ENCODE measurements around the gene SRRM1. TPM values are rescaled to one million over a fixed set of nuclear protein-coding genes. Genes with fewer than 3 reads are reported as not detected.

SRRM1 gene
- total and polyA plus RNA-seq, 2 of the 8 experiments (the other 6 are each of a cell fraction or from before 2014, with no cell fraction given): 77.1 to 255 TPM

DNA sequence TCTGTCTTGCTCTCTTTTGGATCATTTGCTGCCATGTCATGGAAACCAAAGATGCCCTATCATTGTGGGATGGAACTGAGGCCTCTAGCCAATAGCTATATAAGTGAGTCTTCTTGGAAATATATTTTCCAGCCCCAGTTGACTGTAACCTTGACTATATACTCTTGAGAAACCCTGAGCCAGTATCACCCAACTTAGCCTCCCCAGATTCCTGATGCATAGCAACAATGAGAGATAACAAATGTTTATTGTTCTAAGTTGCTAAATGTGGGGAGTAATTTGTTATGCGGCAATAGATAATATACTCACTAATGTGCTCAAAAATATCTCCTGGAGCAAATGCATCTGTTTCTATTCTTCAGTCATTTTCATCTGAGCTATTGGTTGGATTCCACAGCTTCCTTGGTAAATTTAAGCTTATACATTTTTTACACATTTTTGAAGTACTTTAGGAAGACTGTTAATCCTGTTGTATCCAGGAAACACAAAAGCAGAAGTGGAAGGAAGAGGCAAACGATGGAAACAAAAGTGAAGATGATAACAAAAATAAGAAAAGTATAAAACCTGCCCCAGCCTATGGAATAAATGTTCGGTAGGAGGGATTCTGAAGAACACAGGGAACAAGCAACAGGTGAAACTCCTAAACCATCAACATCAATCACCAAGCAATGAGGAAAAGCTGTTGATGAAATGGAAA is 6.3 kb upstream of the SRRM1 start (continued):
- TF ChIP-seq, protein P1, sequence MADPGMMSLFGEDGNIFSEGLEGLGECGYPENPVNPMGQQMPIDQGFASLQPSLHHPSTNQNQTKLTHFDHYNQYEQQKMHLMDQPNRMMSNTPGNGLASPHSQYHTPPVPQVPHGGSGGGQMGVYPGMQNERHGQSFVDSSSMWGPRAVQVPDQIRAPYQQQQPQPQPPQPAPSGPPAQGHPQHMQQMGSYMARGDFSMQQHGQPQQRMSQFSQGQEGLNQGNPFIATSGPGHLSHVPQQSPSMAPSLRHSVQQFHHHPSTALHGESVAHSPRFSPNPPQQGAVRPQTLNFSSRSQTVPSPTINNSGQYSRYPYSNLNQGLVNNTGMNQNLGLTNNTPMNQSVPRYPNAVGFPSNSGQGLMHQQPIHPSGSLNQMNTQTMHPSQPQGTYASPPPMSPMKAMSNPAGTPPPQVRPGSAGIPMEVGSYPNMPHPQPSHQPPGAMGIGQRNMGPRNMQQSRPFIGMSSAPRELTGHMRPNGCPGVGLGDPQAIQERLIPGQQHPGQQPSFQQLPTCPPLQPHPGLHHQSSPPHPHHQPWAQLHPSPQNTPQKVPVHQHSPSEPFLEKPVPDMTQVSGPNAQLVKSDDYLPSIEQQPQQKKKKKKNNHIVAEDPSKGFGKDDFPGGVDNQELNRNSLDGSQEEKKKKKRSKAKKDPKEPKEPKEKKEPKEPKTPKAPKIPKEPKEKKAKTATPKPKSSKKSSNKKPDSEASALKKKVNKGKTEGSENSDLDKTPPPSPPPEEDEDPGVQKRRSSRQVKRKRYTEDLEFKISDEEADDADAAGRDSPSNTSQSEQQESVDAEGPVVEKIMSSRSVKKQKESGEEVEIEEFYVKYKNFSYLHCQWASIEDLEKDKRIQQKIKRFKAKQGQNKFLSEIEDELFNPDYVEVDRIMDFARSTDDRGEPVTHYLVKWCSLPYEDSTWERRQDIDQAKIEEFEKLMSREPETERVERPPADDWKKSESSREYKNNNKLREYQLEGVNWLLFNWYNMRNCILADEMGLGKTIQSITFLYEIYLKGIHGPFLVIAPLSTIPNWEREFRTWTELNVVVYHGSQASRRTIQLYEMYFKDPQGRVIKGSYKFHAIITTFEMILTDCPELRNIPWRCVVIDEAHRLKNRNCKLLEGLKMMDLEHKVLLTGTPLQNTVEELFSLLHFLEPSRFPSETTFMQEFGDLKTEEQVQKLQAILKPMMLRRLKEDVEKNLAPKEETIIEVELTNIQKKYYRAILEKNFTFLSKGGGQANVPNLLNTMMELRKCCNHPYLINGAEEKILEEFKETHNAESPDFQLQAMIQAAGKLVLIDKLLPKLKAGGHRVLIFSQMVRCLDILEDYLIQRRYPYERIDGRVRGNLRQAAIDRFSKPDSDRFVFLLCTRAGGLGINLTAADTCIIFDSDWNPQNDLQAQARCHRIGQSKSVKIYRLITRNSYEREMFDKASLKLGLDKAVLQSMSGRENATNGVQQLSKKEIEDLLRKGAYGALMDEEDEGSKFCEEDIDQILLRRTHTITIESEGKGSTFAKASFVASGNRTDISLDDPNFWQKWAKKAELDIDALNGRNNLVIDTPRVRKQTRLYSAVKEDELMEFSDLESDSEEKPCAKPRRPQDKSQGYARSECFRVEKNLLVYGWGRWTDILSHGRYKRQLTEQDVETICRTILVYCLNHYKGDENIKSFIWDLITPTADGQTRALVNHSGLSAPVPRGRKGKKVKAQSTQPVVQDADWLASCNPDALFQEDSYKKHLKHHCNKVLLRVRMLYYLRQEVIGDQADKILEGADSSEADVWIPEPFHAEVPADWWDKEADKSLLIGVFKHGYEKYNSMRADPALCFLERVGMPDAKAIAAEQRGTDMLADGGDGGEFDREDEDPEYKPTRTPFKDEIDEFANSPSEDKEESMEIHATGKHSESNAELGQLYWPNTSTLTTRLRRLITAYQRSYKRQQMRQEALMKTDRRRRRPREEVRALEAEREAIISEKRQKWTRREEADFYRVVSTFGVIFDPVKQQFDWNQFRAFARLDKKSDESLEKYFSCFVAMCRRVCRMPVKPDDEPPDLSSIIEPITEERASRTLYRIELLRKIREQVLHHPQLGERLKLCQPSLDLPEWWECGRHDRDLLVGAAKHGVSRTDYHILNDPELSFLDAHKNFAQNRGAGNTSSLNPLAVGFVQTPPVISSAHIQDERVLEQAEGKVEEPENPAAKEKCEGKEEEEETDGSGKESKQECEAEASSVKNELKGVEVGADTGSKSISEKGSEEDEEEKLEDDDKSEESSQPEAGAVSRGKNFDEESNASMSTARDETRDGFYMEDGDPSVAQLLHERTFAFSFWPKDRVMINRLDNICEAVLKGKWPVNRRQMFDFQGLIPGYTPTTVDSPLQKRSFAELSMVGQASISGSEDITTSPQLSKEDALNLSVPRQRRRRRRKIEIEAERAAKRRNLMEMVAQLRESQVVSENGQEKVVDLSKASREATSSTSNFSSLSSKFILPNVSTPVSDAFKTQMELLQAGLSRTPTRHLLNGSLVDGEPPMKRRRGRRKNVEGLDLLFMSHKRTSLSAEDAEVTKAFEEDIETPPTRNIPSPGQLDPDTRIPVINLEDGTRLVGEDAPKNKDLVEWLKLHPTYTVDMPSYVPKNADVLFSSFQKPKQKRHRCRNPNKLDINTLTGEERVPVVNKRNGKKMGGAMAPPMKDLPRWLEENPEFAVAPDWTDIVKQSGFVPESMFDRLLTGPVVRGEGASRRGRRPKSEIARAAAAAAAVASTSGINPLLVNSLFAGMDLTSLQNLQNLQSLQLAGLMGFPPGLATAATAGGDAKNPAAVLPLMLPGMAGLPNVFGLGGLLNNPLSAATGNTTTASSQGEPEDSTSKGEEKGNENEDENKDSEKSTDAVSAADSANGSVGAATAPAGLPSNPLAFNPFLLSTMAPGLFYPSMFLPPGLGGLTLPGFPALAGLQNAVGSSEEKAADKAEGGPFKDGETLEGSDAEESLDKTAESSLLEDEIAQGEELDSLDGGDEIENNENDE (IDR thresholded peaks at IDR 0.05; ENCODE audit: insufficient replicate concordance, low read length): no peak
- TF ChIP-seq POLR2A (IDR thresholded peaks at IDR 0.05; ENCODE audit: control extremely low read depth in 1 of 2, low read depth in 2 of 2, low read length in 2 of 2) (no peak), TAF7 (optimal IDR thresholded peaks at IDR 0.05; ENCODE audit: borderline replicate concordance, low read depth, low read length) (no peak), SP1 (IDR thresholded peaks at IDR 0.05; ENCODE audit: low read depth, low read length) (no peak), SP2 (IDR thresholded peaks at IDR 0.05; ENCODE audit: low read length) (no peak), EP300 (IDR thresholded peaks at IDR 0.05; ENCODE audit: borderline replicate concordance in 1 of 2, low read depth in 2 of 2, low read length in 2 of 2) (no peak), KDM5A (IDR thresholded peaks at IDR 0.05; ENCODE audit: low read length) (no peak)
- TF ChIP-seq, protein P2, sequence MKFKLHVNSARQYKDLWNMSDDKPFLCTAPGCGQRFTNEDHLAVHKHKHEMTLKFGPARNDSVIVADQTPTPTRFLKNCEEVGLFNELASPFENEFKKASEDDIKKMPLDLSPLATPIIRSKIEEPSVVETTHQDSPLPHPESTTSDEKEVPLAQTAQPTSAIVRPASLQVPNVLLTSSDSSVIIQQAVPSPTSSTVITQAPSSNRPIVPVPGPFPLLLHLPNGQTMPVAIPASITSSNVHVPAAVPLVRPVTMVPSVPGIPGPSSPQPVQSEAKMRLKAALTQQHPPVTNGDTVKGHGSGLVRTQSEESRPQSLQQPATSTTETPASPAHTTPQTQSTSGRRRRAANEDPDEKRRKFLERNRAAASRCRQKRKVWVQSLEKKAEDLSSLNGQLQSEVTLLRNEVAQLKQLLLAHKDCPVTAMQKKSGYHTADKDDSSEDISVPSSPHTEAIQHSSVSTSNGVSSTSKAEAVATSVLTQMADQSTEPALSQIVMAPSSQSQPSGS (IDR thresholded peaks at IDR 0.05; ENCODE audit: low read length): no peak

Data from H1 (cell line).